PC-9 (cell line): Measurements from ENCODE around the gene LYSMD2. TPM values are rescaled to one million over a fixed set of nuclear protein-coding genes. Genes with fewer than 3 reads are reported as not detected.

Experiments used
- BruUV-seq: library from RNA; stranded (reverse); fragments of 400-500 nt; replicated peaks from 2 replicates; lab custom pipeline; 2021; lab: Mats Ljungman, UMichigan
- CTCF ChIA-PET: fragments of 300-600 bp; sonication (Branson Sonifier 250); formaldehyde crosslinking; loops from one replicate; lab custom pipeline; 2022; ENCODE audit warnings: antibody characterized with exemption; lab: Charles Lee
- POLR2A ChIA-PET: fragments of 300-600 bp; sonication (Branson Sonifier 250); formaldehyde crosslinking; loops from one replicate; lab custom pipeline; 2022; ENCODE audit warnings: antibody characterized with exemption; ENCODE audit not compliant: unreplicated experiment; lab: Charles Lee
- DNase-seq, 2 experiments: peaks; one replicate each; pipeline versions ENCODE4 v3.0.0 to v3.0.0-alpha.2; 2015 to 2022; ENCODE audit warnings: mixed read lengths in 1 of 2
- H2AFZ ChIP-seq: fragments of 200-600 bp; sonication (generic); 2 replicates; pipeline ENCODE4 v1.8.1; 2017; ENCODE audit warnings: antibody characterized with exemption
- H3F3A ChIP-seq: fragments of 200-600 bp; sonication (generic); 2 replicates; pipeline ENCODE4 v1.8.1; 2017; ENCODE audit warnings: antibody characterized with exemption, mild to moderate bottlenecking, low read depth; ENCODE audit not compliant: insufficient read depth
- H3K27ac ChIP-seq: fragments of 200-600 bp; sonication (generic); 2 replicates; pipeline ENCODE4 v1.6.1; 2016; ENCODE audit warnings: mixed run types
- H3K27me3 ChIP-seq: fragments of 200-600 bp; sonication (generic); 2 replicates; pipeline ENCODE4 v1.6.1; 2016; ENCODE audit warnings: low read depth, mixed run types; ENCODE audit not compliant: insufficient read depth
- H3K36me3 ChIP-seq: fragments of 200-600 bp; sonication (generic); 2 replicates; pipeline ENCODE4 v1.6.1; 2016; ENCODE audit warnings: low read depth, mixed run types
- H3K4me1 ChIP-seq: fragments of 200-600 bp; sonication (generic); replicated peaks from 2 replicates; pipeline ENCODE4 v1.6.1; 2016; ENCODE audit warnings: mixed run types; ENCODE audit not compliant: insufficient read depth
- H3K4me2 ChIP-seq: fragments of 200-600 bp; sonication (generic); 2 replicates; pipeline ENCODE4 v1.6.1; 2017; ENCODE audit warnings: mixed run types
- H3K4me3 ChIP-seq: fragments of 200-600 bp; sonication (generic); 2 replicates; pipeline ENCODE4 v1.6.1; 2016; ENCODE audit warnings: mixed run types
- H3K79me2 ChIP-seq: fragments of 200-600 bp; sonication (generic); 2 replicates; pipeline ENCODE4 v1.6.1; 2017; ENCODE audit warnings: low read depth, mixed run types
- H3K9me2 ChIP-seq: fragments of 200-600 bp; sonication (generic); 2 replicates; pipeline ENCODE4 v1.8.1; 2017; ENCODE audit warnings: mild to moderate bottlenecking; ENCODE audit not compliant: insufficient read depth
- H3K9me3 ChIP-seq: fragments of 200-600 bp; sonication (generic); 2 replicates; pipeline ENCODE4 v1.8.1; 2016; ENCODE audit warnings: low read depth; ENCODE audit not compliant: insufficient read depth
- H4K20me1 ChIP-seq: fragments of 200-600 bp; sonication (generic); 2 replicates; pipeline ENCODE4 v1.8.1; 2017; ENCODE audit not compliant: insufficient read depth
- CTCF ChIP-seq: fragments of 200-600 bp; sonication (generic); conservative IDR thresholded peaks from 2 replicates; pipeline ENCODE4 v1.6.1; 2017; ENCODE audit warnings: mixed run types, antibody characterized with exemption, mild to moderate bottlenecking, moderate library complexity
- EZH2 ChIP-seq: fragments of 200-600 bp; sonication (generic); IDR thresholded peaks from 2 replicates; pipeline ENCODE4 v1.8.0; 2017; ENCODE audit warnings: antibody characterized with exemption, low read depth
- intact Hi-C: fragments of 100-400 bp; cut with micrococcal nuclease; formaldehyde crosslinking; loops from one replicate; pipeline ENCODE4 v1.10.0; 2022; ENCODE audit not compliant: unreplicated experiment
- total RNA-seq: library from RNA; stranded (reverse); gene quantifications from 2 replicates; pipeline ENCODE4 v1.2.3, GENCODE V29; 2021

The LYSMD2 gene
- total RNA-seq, 1 experiment from 2014 or later, result 11.1 TPM

- Histone ChIP-seq H3K36me3 (no peaks in the 10 kb centered on the region), H3F3A (no peaks in the 10 kb centered on the region), H2AFZ (no peak overlapping the region), H3K9me2 (no peaks in the 10 kb centered on the region), H3K4me2 (no peak overlapping the region), H4K20me1 (no peaks in the 10 kb centered on the region), H3K27ac (no peak overlapping the region), H3K9me3 (no peaks in the 10 kb centered on the region), H3K4me3 (no peak overlapping the region), H3K4me1 (no peaks in the 10 kb centered on the region), H3K27me3 (no peaks in the 10 kb centered on the region), H3K79me2 (no peaks in the 10 kb centered on the region)
- BruUV-seq, result no TSS peak
- DNase-seq, result no peak
- ChIA-PET CTCF (no interaction called here), POLR2A (no interaction called here)
- intact Hi-C loops, result no loop called here
- TF ChIP-seq CTCF, result no peak
- TF ChIP-seq EZH2, result no peak
These were observed 30.4 kb downstream of the LYSMD2 start for GRCh38 chr15:51706926-51707608.

- Histone ChIP-seq H3F3A (no peaks in the 10 kb centered on the region), H3K36me3 (no peaks in the 10 kb centered on the region), H3K27me3 (no peaks in the 10 kb centered on the region), H3K27ac (no peak overlapping the region), H3K9me3 (no peaks in the 10 kb centered on the region), H3K4me2 (no peak overlapping the region), H3K79me2 (no peaks in the 10 kb centered on the region), H3K4me3 (no peak overlapping the region), H3K9me2 (no peaks in the 10 kb centered on the region; the same call in 1 of the 2 replicates), H2AFZ (no peak overlapping the region), H3K4me1 (no peaks in the 10 kb centered on the region), H4K20me1 (no peaks in the 10 kb centered on the region)
- intact Hi-C loops, result no loop called here
- POLR2A ChIA-PET, result no interaction called here
- no peak for TF ChIP-seq CTCF
- no peak for DNase-seq
- CTCF ChIA-PET, result no interaction called here
- no TSS peak for BruUV-seq
These were observed 31.2 kb downstream of the LYSMD2 start for GRCh38 chr15:51706291-51706690.

- no peaks in the 10 kb centered on the region for H4K20me1 ChIP-seq
- CTCF ChIA-PET, result interaction anchor here (0.8 kb wide), 1 partner anchor 539 kb away, joined by 3 read pairs; no protein-coding TSS in a partner anchor
- no peak overlapping the region for H2AFZ ChIP-seq
- H3K4me2 ChIP-seq, result no peak overlapping the region
- no peaks in the 10 kb centered on the region for H3K79me2 ChIP-seq
- no peak overlapping the region for H3K27ac ChIP-seq
- no peaks in the 10 kb centered on the region for H3K4me1 ChIP-seq
- no peaks in the 10 kb centered on the region; the same call in 1 of the 2 replicates for H3K9me2 ChIP-seq
- no peak for DNase-seq
- no peaks in the 10 kb centered on the region for H3K36me3 ChIP-seq
- no peaks in the 10 kb centered on the region for H3F3A ChIP-seq
- TF ChIP-seq CTCF (no peak), EZH2 (no peak)
- POLR2A ChIA-PET, result interaction anchor here (0.5 kb wide), 1 partner anchor 84 kb away, joined by 3 read pairs; no protein-coding TSS in a partner anchor
- BruUV-seq, result no TSS peak
- no peak overlapping the region for H3K4me3 ChIP-seq
- no peaks in the 10 kb centered on the region for H3K9me3 ChIP-seq
- intact Hi-C loops, result no loop called here
- H3K27me3 ChIP-seq, result peaks cover 9% of the 10 kb centered on the region; the same call in 1 of the 2 replicates
These were observed 34.7 kb downstream of the LYSMD2 start for GRCh38 chr15:51702710-51703109.
